Bone marrow (tissue), 2 donors: ENCODE measurements around the gene MEF2B.

Experiments used
- DNase-seq, 2 donors: peaks; one replicate each; lab custom pipeline; 2025; lab: John Stamatoyannopoulos, UW

MEF2B gene

DNA sequence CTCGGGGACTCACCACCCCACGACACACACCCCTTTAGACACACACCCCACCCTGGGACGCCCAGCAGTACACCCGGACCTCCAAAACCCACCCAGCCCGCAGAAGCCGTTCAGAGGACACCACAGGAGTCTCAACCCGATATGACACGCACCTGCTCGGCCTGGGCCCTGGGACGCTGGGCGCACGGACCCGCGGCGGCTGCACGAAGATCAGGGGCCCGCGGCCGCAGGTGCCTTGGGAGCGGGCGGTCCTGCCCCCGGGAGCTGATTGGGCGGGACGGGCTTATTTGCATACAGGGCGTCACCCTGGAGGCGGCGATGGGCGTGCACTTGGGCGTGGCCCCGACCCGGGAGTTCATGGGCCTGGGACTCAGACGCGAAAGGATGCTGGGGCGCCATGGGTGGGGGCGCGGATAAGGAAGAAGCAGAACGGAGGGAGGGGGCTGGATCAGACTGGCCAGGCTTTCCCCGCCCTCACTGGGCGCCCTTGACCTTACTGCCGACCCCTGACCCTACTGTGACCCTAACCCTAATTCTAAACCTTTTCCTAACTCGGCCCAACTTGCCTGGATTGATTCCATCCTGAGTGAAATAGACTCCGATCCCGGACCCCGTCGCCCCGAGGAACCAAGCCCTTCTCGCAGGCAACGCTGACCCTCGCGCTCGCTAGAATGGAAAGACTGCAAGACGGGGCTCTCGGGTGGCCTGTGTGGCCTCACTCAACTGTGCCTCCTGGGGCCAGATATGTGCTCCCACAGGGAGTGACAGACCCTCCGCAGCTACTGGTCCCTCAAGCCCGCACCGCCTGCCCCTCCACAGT is at the start of gene MEF2B:
Gene MEF2B, minus strand, starts transcription at position 211 of the 820 bp plus-strand sequence. CDS start 19,528 bp downstream, outside the sequence.
- no peak for DNase-seq

DNA sequence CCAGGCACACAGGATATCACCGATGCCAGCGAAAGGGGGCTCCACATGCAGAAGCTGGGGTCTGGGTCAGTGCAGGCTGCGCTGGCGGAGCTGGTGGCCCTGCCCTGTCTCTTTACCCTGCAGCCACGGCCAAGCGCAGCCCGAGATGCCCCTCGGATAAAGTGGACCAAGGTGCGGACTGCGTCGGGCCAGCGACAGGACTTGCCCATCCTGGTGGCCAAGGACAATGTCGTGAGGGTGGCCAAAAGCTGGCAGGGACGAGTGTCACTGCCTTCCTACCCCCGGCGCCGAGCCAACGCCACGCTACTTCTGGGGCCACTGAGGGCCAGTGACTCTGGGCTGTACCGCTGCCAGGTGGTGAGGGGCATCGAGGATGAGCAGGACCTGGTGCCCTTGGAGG is 48.8 kb upstream of the MEF2B start:
- no peak for DNase-seq

DNA sequence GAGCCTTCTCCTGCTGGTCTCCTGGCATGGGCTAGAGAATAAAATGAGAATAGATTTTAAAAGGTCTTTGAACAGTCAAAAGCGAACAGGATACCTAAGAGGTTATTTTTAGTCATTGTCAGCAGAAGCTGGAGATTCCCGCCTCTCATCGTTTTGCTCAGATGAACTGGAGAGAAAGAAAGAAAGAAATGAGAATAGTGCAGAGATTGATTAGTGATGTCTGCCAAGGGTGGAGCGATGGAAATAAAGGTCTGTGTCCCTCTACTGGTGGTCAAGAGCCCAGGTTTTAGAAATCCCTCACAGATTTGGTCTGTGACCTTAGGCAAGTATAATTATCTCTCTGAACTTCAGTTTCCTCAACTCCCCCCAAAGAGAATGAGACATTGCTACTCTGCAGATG is 47.0 kb upstream of the MEF2B start:
- no peak for DNase-seq

DNA sequence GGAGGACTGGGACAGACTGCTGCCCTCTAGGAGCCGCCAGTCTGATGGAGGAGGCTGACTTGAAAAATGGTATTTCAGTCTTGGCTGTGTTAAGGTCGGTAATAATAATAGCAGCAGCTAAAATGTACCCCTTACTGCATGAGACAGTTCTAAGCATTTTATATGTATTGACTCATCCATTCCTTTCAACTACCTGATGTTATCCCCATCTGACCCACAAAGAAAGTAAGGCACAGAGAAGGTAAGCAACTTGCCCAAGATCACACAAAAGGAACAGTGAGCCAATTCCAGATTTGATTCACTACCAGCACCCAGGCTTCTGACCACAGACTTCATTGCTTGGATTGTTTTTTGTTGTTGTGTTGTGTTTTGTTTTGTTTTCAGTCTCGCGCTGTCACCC is 45.7 kb upstream of the MEF2B start:
- DNase-seq = no peak

DNA sequence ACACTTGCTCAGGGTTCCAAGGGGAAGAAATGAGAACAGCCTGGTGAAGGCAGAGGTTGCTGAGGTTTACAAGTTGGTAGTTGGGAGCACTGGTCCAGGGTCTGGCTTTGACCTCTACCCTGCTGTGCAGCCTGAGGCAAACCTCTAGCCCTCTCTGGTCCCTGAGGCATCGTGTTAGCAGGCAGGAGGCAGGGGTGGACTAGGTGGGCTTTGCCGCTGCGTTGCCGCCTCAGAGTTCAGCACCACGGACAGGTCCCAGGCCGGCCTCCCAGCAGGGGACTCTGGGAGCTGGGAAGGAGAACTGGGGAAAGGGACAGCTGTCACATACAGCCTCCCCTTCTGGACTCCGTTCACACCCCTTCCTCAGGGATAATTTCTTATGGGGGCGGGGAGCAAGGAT is 44.8 kb upstream of the MEF2B start:
- no peak for DNase-seq

DNA sequence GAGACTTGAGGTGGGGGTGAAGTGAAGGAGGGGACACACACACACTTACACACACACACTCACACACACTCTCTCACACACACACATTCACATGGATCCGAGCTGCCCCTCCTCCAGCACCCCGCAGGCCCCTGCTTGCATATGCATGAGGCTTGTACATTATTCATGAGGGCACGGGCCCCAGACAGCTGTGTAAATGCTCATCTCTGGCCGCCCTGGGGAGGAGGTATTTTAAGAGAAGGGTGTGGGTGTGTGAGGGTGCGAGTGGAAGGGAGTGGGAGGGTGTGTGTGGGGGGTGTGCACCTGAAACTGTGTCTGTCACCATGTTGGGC is 44.1 kb upstream of the MEF2B start:
- DNase-seq = no peak

DNA sequence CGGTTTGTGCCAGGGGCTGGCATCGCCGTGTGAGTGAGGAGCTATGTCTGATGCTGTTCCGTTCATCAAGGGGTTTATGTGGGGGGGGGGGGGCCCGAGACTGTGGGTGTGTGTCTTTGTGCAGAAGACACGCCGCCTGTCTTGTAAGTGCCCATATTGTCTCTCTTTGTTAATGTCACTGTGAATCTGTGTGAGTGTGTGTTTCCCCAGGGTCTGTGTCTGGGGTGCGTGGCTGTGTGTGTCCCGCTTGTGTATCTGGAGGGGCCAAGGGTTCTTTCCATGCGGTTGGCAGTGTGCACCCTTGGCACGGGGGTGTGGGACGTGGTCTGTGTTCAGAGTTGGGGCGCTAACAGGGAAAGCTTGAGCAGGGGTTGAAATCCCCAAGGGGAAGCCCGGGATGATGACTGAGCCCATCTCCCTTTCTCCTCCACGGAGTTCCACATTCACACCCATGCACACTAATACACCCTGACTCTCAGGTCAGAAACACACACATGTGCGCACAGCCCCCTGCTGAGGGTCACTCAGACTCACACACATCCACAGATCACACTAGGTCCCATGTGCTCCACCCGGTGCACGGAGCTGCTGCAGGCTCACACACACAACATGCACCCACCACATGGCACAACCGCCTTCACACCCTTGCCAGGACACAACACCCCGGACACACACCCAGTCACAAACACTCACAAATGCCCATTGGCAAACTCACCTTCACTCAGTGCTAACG is 43.5 kb upstream of the MEF2B start:
- DNase-seq = no peak

DNA sequence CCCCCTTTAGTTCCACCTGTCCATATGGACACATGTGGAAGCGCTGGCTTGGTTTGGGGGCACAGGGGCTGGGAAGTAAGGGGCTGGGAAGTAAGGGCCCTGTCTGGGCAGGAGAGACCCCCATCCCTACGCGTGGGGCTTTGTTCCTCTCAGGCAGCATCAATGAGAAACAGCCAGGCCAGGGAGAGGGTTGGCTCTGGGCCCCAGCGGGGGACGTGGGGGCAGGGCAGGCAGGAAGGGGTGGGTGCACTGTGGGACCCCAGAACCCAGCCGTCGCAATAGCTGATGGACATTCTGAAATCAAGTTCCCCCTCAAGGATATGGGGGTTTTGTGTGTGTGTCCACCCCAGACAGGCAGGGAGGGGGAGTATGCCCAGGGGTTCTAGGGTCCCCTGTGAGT is 42.9 kb upstream of the MEF2B start:
- DNase-seq = no peak

DNA sequence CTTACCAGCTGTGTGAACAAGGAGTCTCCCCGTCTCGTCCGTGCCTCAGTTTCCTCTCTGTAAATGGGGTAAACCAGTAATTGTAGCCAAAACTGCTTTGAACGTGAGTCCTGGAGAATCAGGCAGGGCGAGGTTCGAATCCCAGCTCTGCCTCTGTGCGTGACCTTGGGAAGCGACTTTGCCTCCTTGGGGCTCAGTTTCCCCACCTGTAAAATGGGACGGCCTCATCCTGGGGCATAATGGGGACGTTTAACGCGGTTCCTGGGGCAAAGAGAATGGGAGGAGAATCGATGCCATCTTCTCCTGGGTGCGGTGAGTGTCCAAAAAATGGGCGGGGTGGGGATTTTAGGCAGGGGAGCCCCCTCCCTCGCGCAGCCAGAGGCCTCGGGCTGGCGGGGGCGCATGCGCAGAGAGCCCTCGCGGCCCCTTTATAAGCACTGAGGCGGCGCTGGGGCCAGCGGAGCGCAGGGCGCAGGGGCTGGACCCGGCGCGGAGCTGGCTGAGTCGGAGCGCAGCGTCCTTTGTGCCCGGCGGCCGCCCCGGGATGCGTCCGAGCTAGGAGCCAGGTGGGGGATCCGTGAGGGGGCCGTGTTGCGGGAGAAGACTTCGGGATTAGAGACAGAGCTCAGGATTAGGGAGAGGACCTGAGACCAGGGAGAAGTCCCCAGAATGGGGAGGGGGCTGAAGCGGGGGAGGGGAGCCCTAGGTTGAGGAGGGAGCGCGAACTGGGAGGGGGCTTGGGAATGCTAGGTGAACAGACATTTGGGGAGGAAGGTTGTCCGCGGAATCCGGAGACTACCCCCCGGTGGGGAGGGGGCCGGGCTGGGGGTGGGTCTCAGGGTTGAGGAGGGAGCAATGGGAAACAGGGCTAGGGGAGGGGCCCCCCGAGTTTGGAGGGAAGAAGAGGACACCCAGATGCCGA is 41.7 kb upstream of the MEF2B start, which contains the start of gene NCAN:
Gene NCAN, plus strand, starts transcription at position 460 of the 922 bp plus-strand sequence. CDS start 4,996 bp downstream, outside the sequence.
- no peak for DNase-seq

DNA sequence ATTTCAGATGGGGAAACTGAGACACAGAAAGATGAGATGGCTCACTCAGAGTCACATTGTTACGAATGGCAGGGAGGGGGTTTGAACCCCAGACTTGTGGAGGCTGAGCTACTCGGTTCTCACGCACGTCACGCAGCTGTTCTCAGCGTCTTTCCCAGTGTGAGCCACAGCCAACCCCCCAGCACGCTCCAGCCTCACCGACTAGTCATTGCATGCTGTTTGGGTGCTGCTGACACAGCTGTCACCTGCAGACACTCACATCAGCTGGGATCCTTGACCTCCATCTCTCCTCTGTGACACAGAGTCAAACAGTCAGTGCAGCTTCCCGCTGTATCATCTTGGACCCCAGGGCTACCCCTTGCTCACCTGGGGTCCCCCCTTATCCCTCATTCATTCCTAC is 39.3 kb upstream of the MEF2B start:
- DNase-seq = no peak

DNA sequence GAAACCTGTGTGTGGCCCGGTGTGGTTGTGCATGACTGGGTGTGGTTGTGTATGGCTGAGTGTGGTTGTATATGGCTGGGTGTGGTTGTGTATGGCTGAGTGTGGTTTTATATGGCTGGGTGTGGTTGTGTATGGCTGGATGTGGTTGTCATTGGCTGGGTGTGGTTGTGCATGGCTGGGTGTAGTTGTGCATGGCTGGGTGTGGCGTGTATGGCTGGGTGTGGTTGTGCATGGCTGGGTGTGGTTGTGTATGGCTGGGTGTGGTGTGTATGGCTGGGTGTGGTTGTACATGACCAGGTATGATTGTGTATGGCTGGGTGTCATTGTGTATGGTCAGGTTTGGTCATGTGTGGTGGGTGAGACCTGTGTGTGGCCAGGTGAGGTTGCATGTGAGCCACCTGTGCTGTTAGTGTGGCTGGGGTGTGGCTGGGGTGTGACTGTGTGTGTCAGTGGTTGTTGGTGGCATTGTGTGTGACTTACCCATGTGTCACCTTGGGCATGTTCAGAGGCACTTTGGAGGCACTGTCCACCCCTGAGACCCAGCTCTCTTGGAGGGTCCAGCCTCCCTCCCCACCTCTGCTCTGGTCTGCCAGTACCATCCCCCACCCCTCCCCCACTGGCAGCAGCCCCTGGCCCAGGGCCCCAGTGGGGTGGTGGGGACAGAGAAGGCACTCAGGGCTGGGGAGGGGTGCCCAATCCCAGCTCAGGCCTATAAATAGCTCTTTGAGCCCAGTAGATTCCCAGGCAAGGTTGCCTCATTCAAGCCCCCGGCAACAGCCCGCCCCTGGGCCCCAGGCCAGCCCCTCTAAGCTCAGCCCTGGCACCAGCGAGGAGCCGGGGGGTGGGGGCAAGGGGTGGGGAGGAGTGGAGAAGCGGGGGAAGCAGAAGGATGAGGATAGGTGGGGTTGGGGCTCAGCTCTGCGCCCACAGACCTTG is 37.8 kb upstream of the MEF2B start:
- no peak for DNase-seq

DNA sequence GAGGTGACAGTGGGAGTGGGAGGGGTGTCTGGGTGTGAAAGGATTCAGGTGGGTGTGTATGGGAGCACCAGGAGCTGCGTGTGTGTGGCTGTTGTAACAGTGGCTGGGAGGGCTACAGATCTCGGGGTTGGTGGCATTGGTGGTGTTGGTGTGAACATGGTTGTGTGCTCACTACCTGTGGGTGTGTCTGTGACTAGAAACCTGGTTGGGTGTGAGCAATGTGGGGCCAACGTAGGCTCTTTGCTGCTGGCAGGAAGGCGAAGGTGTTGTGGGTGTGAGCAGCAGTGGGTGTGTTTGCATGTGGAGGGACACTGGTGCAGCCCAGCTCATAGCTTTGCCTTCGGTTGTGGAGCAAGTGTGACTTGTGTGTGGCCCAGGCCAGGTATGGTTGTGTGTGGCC is 36.9 kb upstream of the MEF2B start:
- no peak for DNase-seq

DNA sequence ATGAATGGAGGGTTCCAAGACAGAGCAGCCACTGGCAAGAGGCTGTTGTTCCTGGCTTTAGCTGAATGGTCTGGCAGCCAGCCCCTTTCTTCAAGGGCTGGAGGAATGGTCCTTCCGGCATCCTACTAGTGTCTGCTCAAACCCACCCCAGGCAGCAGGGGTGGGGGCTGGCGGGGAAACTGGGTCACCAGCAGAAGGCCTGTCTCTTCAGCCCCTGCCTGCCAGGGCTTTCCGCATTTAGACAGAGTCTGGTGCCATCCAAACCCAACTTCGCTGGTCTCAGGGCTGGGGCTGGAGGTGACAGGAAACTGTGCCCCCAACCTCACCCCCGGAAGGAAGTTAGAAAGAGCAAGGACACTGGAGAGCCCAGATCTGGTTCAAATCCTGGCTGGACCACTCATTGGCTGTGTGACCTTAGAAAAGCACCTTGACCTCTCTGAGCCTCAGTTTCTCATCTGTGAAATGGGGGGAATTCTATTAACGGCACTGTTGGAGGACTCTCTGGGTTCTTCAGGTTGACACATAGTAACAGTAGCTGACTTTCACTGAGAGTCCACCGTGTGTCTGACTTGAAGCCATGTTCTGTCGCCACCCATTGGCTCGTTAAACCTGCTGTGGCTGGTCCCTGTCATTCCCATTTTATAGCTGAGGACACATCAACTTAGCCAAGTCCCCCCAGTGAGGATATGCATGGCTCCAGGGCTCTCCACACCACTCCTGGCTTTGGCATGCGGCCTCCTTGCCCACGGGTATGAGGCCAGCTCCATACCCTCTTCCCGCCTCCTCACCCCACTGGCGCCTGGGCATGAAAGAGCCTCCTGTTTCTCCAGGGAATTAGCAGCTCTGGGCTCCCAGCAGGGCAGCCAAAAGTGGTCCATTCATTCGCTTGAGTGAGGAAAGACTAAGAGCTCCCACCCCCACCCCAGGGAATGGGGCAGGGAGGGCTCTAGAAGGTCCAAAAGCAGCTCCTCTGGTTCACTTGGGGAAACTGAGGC is 35.6 kb upstream of the MEF2B start:
- no peak for DNase-seq

DNA sequence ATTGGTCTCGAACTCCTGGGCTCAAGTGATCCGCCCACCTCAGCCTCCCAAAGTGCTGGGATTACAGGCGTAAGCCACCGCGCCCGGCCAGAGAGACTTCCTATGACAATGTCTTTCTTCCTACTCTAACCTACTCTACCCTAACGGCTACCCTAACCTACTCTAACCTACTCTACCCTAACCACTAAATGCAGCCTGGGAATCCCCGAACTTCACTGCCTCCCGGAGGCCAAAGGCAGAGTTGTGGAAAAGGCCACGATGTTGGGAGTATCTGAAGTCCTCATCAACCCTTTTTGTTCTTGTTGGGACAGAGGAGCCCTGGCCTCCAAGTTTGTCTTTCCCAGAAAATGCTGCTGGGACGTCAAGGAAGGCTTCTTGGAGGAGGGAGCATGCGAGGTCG is 34.1 kb upstream of the MEF2B start:
- DNase-seq = no peak

DNA sequence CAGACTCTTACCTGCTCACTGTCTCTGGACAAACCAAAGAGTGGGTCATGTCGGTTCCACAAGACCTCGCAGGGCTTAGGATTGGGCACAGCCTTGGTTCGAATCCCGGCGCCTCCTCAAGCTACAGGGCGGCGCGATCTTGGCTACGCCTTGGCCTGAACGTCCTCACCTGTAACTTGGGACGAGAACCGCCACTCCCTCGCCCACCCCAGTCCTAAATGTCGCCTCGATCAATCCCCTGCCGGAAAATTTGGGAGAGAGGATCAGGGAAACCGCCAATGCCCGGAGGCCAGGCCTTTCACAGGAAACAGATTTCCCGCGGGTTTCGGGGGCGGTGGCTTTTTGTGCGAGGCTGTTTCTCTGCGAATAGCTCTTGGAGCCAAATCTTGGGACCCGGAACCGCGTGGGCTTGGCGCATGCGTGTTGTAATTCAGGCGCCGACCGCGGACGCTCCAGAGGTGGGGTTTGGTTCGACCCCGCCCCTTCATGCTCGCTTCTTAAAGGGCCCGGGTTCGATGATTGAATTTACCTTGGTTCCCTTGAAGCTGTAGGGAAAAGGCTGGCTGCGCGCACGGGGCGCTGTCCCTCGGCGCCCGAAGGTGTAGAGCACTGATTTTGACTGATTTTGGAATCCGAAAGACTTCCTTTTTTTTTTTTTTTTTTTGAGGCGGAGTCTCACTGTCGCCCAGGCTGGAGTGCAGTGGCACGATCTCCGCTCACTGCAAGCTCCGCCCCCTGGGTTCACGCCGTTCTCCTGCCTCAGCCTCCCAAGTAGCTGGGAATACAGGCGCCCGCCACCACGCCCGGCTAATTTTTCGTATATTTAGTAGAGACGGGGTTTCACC is 33.2 kb upstream of the MEF2B start, which contains the start of gene NR2C2AP:
Gene NR2C2AP, minus strand, starts transcription at position 403 of the 845 bp plus-strand sequence. Its CDS starts 354 bp downstream, at position 49.
- DNase-seq = peak; percentile 70 to 77

DNA sequence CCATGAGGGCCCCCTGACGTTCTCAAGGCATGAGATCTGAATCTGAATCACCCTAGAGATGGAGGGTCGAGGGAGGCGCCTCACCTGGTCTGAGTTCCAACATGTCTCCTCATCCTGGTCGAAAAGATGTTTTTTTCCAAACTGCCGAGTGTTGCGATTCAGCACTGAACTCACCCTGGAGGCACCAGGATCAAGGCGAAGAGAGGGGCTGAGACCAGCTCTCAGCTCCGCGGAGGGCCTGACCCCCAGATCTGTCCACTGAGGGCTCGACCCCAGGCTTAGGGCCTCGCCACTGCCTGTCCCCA is 32.6 kb upstream of the MEF2B start:
- no peak for DNase-seq

DNA sequence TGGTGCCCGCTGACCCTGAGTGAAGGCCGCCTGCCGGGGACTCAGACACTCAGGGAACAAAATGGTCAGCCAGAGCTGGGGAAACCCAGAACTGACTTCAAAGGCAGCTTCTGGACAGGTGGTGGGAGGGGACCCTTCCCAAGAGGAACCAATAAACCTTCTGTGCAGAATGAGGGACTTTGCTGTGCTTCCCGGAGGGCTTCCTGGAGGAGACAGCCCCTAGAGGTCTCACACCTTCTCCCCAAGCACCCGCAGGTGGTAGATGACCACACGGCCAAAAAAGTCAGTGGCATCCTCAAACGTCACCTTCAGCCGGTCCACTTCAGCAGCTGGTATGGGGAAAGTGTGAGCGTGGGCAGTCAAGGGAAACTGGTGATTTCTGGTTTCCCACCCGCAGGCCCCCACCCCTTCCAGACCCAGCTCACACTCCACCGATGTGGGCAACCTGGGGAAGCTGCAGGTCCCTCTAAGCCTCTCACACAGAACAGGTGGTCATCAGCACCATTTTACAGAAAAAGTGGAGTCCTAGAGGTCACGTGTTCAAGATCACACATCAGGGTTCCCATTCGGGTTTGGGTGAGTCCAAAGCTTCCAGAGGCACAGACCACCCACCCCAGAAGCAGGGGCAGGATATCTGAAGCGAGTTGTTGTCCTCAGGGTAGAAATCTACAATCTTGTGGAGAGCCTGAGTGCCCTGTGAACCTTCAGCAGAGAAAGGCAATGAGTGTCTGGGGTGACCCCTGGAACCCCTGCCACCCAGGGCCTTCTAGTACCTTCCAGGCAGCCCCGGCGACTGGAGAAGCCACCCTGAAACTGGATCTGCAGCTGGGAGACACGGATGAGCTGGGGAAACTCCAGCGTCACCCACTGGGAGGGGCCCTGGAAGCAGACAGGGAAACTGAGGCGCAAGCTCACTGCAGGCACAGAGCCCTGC is 31.9 kb upstream of the MEF2B start:
- no peak for DNase-seq

DNA sequence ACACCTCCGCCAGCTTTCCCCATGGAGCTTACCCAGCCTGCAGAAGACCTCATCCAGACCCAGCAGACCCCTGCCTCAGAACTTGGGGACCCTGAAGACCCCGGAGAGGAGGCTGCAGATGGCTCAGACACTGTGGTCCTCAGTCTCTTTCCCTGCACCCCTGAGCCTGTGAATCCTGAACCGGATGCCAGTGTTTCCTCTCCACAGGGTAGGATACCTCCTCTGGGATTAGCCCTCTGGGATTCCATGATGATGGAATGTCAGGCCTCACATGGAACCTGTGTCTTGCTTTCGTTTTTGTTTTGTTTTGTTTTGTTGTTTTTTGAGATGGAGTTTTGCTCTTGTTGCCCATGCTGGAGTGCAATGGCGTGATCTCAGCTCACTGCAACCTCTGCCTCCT is 23.9 kb upstream of the MEF2B start:
- no peak for DNase-seq
